ENCODE measurements around the gene ZDHHC8.

The ZDHHC8 gene

GRCh38 chr22:20181194-20181883 lies 49.7 kb downstream of the ZDHHC8 start:
- no peak for DNase-seq

GRCh38 chr22:20181884-20182236 lies 50.3 kb downstream of the ZDHHC8 start:
- no peak for DNase-seq

GRCh38 chr22:20182365-20182764 lies 50.8 kb downstream of the ZDHHC8 start:
- DNase-seq: no peak

GRCh38 chr22:20183101-20183500 lies 51.5 kb downstream of the ZDHHC8 start:
- no peak for DNase-seq

- no peak for DNase-seq
Measured at GRCh38 chr22:20183823-20184222, 52.2 kb downstream of the ZDHHC8 start.

GRCh38 chr22:20184501-20185165 lies 53.0 kb downstream of the ZDHHC8 start:
- no peak for DNase-seq

GRCh38 chr22:20185750-20186149 lies 54.1 kb downstream of the ZDHHC8 start:
- no peak for DNase-seq

- DNase-seq: no peak
Measured at GRCh38 chr22:20186183-20186870, 54.7 kb downstream of the ZDHHC8 start.

DNA sequence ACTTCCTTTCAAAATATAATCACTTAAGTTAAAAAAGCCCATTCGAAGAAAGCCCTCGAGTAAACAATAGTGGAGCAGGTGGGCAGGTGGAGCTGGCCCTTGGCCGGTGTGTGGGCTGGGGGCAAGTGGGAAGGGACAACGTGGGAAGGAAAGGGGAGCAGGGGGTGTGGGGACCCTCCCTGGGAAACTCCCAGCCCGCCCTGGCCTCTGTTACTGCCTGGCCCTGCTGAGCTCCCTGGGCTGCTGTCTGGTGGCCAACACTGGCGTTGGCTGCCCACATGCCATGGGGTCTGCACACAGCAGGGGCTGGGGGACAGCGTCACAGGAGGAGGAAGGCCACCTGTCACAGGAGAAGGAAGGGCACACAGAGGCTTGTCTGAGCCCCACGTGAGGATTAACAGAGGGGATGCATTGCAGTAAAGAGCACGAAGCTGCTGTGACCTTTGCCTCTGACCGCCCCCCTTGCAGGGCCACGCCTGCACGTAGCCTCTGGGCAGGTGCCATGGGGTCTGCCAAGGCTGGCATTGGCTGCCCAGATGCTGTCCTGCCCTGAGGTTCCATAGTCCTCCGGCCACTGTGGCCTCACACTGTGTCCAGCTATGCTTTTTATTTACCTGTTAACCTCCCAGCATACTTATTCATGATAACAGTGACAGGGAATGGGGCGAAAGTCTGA lies 55.4 kb downstream of the ZDHHC8 start:
- no peak for DNase-seq

- no peak for DNase-seq
Measured at GRCh38 chr22:20187777-20188566, 56.4 kb downstream of the ZDHHC8 start.

DNA sequence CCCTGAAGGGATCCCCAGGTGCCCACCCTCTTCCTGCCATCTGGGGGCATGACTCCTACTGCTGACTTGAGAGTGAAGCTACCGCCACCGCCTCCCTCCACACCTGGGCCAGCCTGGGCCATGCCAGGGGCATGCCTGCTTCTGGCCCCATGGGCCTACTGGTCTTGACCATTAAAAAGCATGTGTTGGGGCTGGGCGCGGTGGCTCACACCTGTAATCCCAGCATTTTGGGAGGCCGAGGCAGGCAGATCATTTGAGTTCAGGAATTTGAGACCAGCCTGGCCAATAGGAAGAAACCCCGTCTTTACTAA lies 56.9 kb downstream of the ZDHHC8 start:
- DNase-seq: no peak

GRCh38 chr22:20191000-20191515 lies 59.5 kb downstream of the ZDHHC8 start:
- no peak for DNase-seq

DNA sequence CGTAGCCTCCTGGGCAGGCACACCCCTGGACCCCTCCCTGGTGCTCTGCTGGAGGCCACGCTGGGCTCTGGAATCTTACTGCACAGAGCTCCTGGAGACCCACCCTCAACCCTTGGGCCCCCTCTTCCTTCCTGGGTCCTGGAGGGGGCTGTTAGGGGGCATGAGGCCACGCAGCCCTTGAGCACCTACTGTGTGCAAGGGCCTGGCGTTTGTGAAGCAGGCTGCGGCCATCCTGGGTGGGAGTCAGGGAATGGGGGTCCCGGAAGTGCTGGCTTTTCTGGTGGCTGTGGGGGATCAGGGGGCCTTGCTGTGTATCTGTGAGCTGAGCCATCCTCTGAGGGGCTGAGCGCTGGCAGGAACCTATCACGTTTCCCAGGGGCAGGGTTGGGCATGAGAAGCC lies 60.2 kb downstream of the ZDHHC8 start:
- DNase-seq: no peak

- DNase-seq: no peak
Measured at GRCh38 chr22:20192293-20192971, 60.8 kb downstream of the ZDHHC8 start.

DNA sequence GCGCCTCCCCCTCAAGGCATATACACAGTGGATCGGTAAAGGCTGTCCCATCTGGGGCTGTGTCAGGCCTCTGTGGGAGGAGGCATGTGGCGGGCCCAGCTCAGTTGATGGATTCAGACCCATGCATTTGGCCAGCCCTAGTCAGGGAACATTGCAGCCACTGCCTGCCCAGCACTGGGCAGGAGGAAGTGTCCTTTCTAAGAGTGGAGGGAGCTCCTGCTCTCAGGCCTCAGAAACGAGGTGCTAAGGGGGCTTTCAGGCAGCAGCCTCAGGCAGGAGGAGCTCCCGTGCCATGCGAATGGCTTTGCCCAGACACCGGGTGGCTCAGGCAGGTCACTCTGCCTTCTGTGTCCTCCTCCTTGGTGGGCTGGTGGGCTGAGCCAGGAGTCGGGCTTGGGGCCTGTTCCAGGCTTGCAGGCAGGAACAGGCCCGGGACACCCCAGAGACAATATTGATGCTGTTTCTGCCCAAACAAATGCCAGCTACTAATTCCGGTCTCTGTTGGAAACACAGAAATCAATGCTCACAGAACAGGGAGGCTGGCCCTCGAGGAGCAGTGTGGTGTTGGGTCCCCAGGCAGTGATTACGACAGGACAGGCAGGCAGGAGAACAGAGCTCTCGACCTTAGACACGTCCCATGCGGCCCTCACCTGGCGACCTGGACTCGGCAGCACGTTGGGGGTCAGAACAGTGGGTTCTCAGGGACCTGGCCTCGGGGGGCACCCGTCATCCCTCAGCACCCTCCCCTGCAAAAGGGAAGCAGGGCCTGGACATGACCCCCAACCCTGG lies 61.6 kb downstream of the ZDHHC8 start:
- DNase-seq: no peak

DNA sequence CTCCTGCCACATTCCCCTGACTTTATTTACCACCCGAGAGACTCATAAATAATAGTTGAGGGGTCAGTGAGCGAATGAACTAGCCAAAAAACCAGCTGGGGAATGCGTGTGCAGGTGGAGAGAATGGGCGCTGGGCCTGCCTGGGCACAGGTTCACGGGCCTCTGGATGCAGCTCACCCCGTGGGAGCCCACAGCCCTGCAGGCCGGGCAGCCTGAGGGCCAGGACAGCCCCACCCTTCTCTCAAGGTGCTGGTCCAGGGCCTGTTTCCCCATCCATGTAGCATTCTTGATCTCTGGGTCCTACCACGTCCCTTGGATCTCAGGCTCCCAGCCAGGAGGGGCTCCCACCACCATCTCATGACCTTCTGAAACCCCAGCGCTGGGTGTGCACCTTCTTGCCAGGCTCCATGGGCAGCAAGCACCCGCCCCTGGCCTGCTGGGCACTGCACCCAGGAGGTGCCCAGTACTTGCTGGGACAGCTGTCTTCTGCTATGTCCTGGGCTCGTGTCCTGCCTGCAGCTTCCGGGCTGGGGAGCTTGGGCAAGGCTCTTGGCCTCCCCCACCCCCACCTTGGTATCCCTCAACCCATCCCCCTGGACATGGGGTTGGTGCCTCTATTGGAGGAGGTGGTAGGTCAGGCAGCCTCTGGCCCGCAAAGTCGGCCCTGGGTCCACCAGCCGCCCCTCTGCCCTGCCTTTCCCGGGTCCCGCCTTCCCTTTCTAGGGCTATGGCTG lies 62.3 kb downstream of the ZDHHC8 start:
- DNase-seq: no peak

- no peak for DNase-seq
Measured at GRCh38 chr22:20194681-20195593, 63.3 kb downstream of the ZDHHC8 start.

GRCh38 chr22:20196094-20196842 lies 64.7 kb downstream of the ZDHHC8 start:
- no peak for DNase-seq
